ENCODE data around the gene GPC2. TPM values are rescaled to one million over a fixed set of nuclear protein-coding genes. Genes with fewer than 3 reads are reported as not detected.
"Not testable (repeated sequence)": the region's sequence is repeated elsewhere in the genome, so short reads cannot be mapped to it uniquely, and the experiment has no call there.

Gene GPC2
- total RNA-seq, 1 experiment from 2014 or later = 45.2 TPM

DNA sequence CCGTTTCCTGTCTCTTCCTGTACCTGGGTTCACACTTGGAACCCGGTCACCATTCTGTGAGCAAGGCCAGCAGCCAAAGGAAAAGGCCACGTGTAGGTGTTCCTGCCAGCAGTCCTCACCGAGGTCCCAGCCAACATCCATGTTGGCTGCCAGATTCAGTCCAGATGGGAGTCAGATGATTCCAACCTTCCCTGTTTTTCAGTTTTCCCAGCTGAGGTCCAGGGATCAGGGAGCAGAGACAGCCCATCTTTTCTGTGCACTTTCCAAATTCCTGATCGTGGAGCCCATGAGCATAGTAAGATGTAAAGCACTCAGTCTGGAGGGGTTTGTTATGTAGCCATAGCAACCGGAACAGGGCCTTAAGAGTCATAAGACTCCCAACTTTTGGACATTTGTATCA, 38.7 kb upstream of the GPC2 start:
- Histone ChIP-seq H3K27ac (ENCODE audit: insufficient read length, low read depth, low read length) (no peak overlapping the region), H2BK15ac (ENCODE audit: low read depth, low read length) (no peak overlapping the region), H3K4ac (ENCODE audit: low read depth, low read length) (no peak overlapping the region), H3K56ac (ENCODE audit: insufficient read length, low read depth, low read length) (no peak overlapping the region), H2AK5ac (ENCODE audit: insufficient read length, low read length) (no peak overlapping the region), H2BK12ac (ENCODE audit: insufficient read length, low read depth, low read length) (no peak overlapping the region), H3K79me1 (ENCODE audit: insufficient read depth, low read depth, low read length, poor library complexity, severe bottlenecking) (no peaks in the 10 kb centered on the region), H4K5ac (ENCODE audit: insufficient read length, low read depth, low read length) (no peak overlapping the region), H2AFZ (ENCODE audit: low read length) (no peak overlapping the region), H3K23ac (ENCODE audit: insufficient read length, low read depth, low read length) (no peak overlapping the region), H3K18ac (ENCODE audit: insufficient read length, low read depth, low read length) (no peak overlapping the region), H3T11ph (ENCODE audit: low read length) (no peak overlapping the region), H2BK20ac (ENCODE audit: low read depth, low read length, poor library complexity, severe bottlenecking) (no peak overlapping the region), H3K23me2 (ENCODE audit: insufficient read length, low read depth, low read length, poor library complexity, severe bottlenecking) (no peaks in the 10 kb centered on the region), H2BK120ac (ENCODE audit: low read depth, low read length, poor library complexity, severe bottlenecking) (no peak overlapping the region), H4K91ac (ENCODE audit: insufficient read length, low read depth, low read length) (no peak overlapping the region), H3K4me2 (ENCODE audit: insufficient read depth, insufficient read length, low read length) (no peak overlapping the region), H3K9ac (ENCODE audit: extremely low read depth, insufficient read length, low read length) (no peak overlapping the region), H2BK5ac (ENCODE audit: insufficient read length, low read length) (no peak overlapping the region), H3K4me1 (ENCODE audit: insufficient read depth, low read length) (no peaks in the 10 kb centered on the region), H3K14ac (ENCODE audit: insufficient read depth, low read length) (no peak overlapping the region), H3K79me2 (ENCODE audit: insufficient read depth, low read length) (no peaks in the 10 kb centered on the region), H3K9me3 (ENCODE audit: control insufficient read depth, low read depth, low read length) (no peaks in the 10 kb centered on the region), H4K20me1 (ENCODE audit: control insufficient read depth, insufficient read depth, insufficient read length) (no peaks in the 10 kb centered on the region), H3K27me3 (ENCODE audit: insufficient read depth, low read length) (peaks cover 3% of the 10 kb centered on the region; the same call in 1 of the 2 replicates), H4K8ac (replicated peaks; ENCODE audit: insufficient read length, low read depth, low read length) (no peak overlapping the region)
- Mint-ChIP-seq H3K27me3 (ENCODE audit: low read depth) (peaks cover 45% of the 10 kb centered on the region), H3K27ac (no peak overlapping the region), H3K36me3 (ENCODE audit: insufficient read depth in 1 of 3, low read depth in 3 of 3) (no peaks in the 10 kb centered on the region), H3K9me3 (no peaks in the 10 kb centered on the region), H3K4me1 (peaks cover 13 to 26% of the 10 kb centered on the region in 2 experiments), H3K4me3 (no peak overlapping the region)
- no peak for DNase-seq
- WGBS (ENCODE audit: extremely low coverage, insufficient read length, low lambda C conversion rate) = no CpG with 5 or more reads among the region's 6 CpGs
- TF ChIP-seq, protein P1, sequence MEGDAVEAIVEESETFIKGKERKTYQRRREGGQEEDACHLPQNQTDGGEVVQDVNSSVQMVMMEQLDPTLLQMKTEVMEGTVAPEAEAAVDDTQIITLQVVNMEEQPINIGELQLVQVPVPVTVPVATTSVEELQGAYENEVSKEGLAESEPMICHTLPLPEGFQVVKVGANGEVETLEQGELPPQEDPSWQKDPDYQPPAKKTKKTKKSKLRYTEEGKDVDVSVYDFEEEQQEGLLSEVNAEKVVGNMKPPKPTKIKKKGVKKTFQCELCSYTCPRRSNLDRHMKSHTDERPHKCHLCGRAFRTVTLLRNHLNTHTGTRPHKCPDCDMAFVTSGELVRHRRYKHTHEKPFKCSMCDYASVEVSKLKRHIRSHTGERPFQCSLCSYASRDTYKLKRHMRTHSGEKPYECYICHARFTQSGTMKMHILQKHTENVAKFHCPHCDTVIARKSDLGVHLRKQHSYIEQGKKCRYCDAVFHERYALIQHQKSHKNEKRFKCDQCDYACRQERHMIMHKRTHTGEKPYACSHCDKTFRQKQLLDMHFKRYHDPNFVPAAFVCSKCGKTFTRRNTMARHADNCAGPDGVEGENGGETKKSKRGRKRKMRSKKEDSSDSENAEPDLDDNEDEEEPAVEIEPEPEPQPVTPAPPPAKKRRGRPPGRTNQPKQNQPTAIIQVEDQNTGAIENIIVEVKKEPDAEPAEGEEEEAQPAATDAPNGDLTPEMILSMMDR (conservative IDR thresholded peaks at IDR 0.05) = no peak

DNA sequence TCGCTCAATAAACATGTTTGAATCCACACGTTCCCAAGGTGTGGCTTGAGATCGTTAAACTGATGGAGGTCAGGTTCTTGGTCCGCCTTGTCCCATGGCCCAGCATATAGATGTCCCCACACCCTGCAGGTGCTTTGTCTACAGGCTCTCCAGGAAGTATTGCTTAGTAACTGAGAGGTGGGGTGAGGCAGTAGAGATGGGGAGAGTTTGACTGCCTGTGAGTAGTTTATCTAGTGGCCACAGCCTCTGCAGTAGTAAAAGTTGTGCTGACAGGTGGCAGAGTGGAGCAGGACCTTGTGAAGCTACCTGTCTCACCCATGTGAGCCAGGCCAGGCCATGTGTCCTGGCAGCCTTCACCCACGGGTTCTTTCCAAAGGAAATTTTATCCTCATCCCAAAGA, 37.2 kb upstream of the GPC2 start:
- H2AK5ac ChIP-seq (ENCODE audit: insufficient read length, low read length); H3K27me3 ChIP-seq (ENCODE audit: insufficient read depth, low read length); H4K8ac ChIP-seq (replicated peaks; ENCODE audit: insufficient read length, low read depth, low read length); H3K79me2 ChIP-seq (ENCODE audit: insufficient read depth, low read length); H2BK20ac ChIP-seq (ENCODE audit: low read depth, low read length, poor library complexity, severe bottlenecking); H3K4me1 ChIP-seq (ENCODE audit: insufficient read depth, low read length); H2AFZ ChIP-seq (ENCODE audit: low read length); H3K23ac ChIP-seq (ENCODE audit: insufficient read length, low read depth, low read length); H3T11ph ChIP-seq (ENCODE audit: low read length); H3K9me3 Mint-ChIP-seq; H2BK15ac ChIP-seq (ENCODE audit: low read depth, low read length); H4K5ac ChIP-seq (ENCODE audit: insufficient read length, low read depth, low read length); H3K4me3 Mint-ChIP-seq; H3K14ac ChIP-seq (ENCODE audit: insufficient read depth, low read length); H3K18ac ChIP-seq (ENCODE audit: insufficient read length, low read depth, low read length); H3K27ac Mint-ChIP-seq; H4K91ac ChIP-seq (ENCODE audit: insufficient read length, low read depth, low read length); H2BK12ac ChIP-seq (ENCODE audit: insufficient read length, low read depth, low read length); H2BK120ac ChIP-seq (ENCODE audit: low read depth, low read length, poor library complexity, severe bottlenecking); H2BK5ac ChIP-seq (ENCODE audit: insufficient read length, low read length); H3K4me2 ChIP-seq (ENCODE audit: insufficient read depth, insufficient read length, low read length); H3K27ac ChIP-seq (ENCODE audit: insufficient read length, low read depth, low read length); H3K4ac ChIP-seq (ENCODE audit: low read depth, low read length); H4K20me1 ChIP-seq (ENCODE audit: control insufficient read depth, insufficient read depth, insufficient read length); H3K36me3 Mint-ChIP-seq (ENCODE audit: insufficient read depth in 1 of 3, low read depth in 3 of 3); H3K56ac ChIP-seq (ENCODE audit: insufficient read length, low read depth, low read length); H3K79me1 ChIP-seq (ENCODE audit: insufficient read depth, low read depth, low read length, poor library complexity, severe bottlenecking); DNase-seq; H3K9me3 ChIP-seq (ENCODE audit: control insufficient read depth, low read depth, low read length); H3K23me2 ChIP-seq (ENCODE audit: insufficient read length, low read depth, low read length, poor library complexity, severe bottlenecking); H3K9ac ChIP-seq (ENCODE audit: extremely low read depth, insufficient read length, low read length): not testable (repeated sequence)
- Mint-ChIP-seq H3K27me3 (ENCODE audit: low read depth) (peaks cover 58% of the 10 kb centered on the region), H3K4me1 (peaks cover 13 to 28% of the 10 kb centered on the region in 2 experiments)
- no CpG with 5 or more reads among the region's 5 CpGs for WGBS (ENCODE audit: extremely low coverage, insufficient read length, low lambda C conversion rate)

Data from H9 (cell line).